ENCODE results near the gene IFNA13. TPM values are rescaled to one million over a fixed set of nuclear protein-coding genes. Genes with fewer than 3 reads are reported as not detected.
A peak's percentile ranks its signal among the peaks of the same experiment; 100 is the strongest.

IFNA13 gene
- total RNA-seq = not detected

DNA sequence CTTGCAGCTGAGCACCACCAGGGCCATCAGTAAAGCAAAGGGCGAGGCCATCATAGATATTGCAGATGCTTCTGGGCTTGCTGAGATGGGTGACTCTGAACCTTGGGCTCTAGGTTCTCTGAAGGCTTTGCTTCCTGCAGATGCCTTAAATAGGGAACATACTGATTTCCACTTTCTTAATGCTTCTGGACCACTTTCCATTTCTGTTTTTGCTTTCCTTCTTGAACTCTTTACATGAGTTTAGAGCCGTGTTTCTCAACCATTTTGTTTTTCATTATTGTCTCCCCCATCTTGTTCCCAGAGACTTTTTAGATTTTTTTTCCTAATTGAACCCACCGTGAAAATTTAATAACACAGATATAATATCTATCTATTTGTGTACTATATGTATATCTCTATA, at the start of gene IFNA13:
Gene IFNA13 (minus strand): TSS at position 101 of the 400 bp plus-strand sequence. CDS start 47 bp downstream, at position 54.
- Mint-ChIP-seq H3K27ac (no peak within 1 kb of the TSS), H3K9me3 (no peaks in the 10 kb centered on the region), H3K4me1 (ENCODE audit: low read depth) (no peaks in the 10 kb centered on the region), H3K27me3 (ENCODE audit: low read depth) (peaks cover 31% of the 10 kb centered on the region), H3K4me3 (no peak within 1 kb of the TSS), H3K36me3 (ENCODE audit: insufficient read depth in 2 of 2) (no peaks in the 10 kb centered on the region)
- ATAC-seq (replicated peaks in 1 of 2) (no peak), DNase-seq (no peak)

DNA sequence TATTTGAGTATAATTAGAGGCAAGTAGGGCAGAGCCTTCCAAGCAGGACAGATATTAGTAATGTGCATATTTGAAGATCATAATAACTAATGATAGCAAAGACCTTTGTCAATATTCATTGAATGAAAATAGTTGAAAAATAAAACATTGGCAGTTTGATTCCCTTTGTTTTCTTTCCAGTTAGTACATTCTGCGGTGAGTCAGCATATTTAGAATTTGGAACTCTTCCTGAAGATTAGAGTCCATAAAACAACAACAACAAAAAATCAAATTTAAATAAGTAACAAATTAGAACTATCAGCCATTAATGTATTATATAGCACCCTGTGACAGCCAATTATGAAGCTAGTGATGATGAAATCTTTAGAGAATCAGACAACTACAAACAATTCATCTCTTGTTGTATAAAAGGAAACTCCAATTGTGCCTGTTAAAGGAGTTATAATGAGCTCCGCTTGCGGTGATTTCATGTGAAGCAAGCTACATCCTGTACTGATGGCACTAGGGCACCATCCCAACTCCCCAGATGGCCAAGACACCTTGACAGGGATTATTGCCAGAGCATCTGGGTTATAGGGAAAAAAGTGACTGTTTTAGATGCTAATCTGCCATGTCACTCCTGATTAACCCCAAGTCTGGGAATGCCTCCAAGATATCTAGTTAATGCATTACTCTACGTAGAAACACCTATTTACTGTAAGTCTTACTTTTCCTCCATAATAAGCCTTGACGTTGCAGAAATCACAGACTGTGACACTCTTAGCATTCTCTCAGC, 47.8 kb upstream of the IFNA13 start:
- Mint-ChIP-seq H3K36me3 (ENCODE audit: insufficient read depth in 2 of 2) (no peaks in the 10 kb centered on the region), H3K4me1 (ENCODE audit: low read depth) (no peaks in the 10 kb centered on the region), H3K27ac (no peak overlapping the region), H3K9me3 (no peaks in the 10 kb centered on the region), H3K4me3 (no peak overlapping the region), H3K27me3 (ENCODE audit: low read depth) (peaks cover 25% of the 10 kb centered on the region)
- DNase-seq = no peak
- ATAC-seq (replicated peaks in 1 of 2) = no peak

DNA sequence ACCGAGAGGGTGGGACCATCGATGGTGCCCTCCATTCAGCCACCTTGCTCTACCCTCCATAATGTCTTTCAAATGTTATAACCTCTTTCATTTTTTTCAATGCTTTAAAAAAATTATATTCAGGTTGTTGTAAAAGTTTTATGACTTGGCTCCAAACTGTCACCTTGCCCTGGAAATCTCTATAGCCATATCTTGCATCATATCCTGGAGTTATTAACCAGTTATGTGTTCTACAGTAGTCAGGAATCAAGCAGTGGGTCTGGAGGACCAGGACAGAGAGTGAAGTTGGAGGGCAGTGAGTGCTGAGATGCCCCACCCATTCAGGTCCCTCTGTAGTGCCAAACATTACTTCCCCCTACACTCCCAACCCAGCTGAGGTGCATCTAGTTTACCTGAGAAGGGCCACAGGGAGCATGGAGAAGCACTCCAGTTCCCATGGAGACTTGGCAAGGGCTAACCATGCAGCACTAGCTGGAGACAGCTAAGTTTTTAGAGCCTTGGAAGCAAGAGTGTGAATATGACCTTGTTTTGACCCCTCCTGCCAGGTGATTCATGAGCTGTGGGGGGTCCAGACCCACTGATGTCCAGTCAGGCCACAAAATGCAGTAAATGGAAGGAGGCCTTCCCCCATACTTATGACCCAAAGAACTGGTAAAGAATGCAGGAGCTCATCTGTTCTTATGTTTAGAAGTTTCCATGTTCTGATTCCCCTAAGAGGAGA, 46.5 kb upstream of the IFNA13 start:
- Mint-ChIP-seq H3K4me1 (ENCODE audit: low read depth) (no peaks in the 10 kb centered on the region), H3K4me3 (no peak overlapping the region), H3K36me3 (ENCODE audit: insufficient read depth in 2 of 2) (no peaks in the 10 kb centered on the region), H3K9me3 (no peaks in the 10 kb centered on the region), H3K27me3 (ENCODE audit: low read depth) (peaks cover 32% of the 10 kb centered on the region), H3K27ac (no peak overlapping the region)
- ATAC-seq (replicated peaks in 1 of 2) (no peak), DNase-seq (no peak)

DNA sequence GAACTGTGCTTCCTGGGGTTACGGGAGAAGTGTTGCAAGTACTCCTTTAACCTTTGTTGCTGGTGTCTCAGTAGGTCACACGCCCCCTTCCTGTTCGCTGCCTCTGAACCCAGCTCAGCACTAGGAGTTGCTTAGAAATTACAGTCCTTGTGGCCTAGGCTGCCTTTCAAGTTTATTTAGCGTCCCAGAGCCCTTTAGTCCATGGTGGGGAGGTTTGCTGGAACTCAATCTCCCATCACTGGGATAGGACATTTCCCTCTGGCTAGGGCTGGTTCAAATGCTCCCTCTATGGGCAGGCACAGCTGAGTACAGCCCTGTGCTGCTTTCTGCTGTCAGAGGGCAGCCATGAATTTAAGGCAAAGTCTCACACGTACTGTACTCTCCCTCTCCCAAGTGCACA, 45.8 kb upstream of the IFNA13 start:
- no peaks in the 10 kb centered on the region for H3K36me3 Mint-ChIP-seq (ENCODE audit: insufficient read depth in 2 of 2)
- DNase-seq (peak in 1 of 2 donors; percentile 3), ATAC-seq (replicated peaks in 1 of 2) (peak in 1 of 2 donors; percentile 54)
- H3K27me3 Mint-ChIP-seq (ENCODE audit: low read depth) = peaks cover 32% of the 10 kb centered on the region
- H3K4me3 Mint-ChIP-seq = no peak overlapping the region
- H3K4me1 Mint-ChIP-seq (ENCODE audit: low read depth) = no peaks in the 10 kb centered on the region
- no peaks in the 10 kb centered on the region for H3K9me3 Mint-ChIP-seq
- no peak overlapping the region for H3K27ac Mint-ChIP-seq

DNA sequence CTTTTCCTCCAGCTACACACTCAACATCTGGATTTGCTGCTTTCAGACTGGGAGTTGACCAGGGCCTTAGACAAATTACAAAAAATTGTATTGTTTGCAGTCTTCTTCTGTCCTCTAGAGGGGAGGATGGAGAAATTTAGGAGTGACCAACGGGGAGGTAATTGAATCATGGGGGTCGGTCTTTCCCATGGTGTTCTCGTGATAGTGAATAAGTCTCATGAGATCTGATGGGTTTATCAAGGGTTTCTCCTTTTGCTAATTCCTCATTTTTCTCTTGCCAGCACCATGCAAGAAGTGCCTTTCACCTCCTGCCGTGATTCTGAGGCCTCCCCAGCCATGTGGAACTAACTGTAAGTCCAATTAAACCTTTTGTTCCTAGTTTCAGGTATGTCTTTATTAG, 45.3 kb upstream of the IFNA13 start:
- no peak overlapping the region for H3K27ac Mint-ChIP-seq
- DNase-seq (no peak), ATAC-seq (replicated peaks in 1 of 2) (no peak)
- H3K36me3 Mint-ChIP-seq (ENCODE audit: insufficient read depth in 2 of 2) = no peaks in the 10 kb centered on the region
- no peaks in the 10 kb centered on the region for H3K9me3 Mint-ChIP-seq
- peaks cover 32% of the 10 kb centered on the region for H3K27me3 Mint-ChIP-seq (ENCODE audit: low read depth)
- no peaks in the 10 kb centered on the region for H3K4me1 Mint-ChIP-seq (ENCODE audit: low read depth)
- no peak overlapping the region for H3K4me3 Mint-ChIP-seq

DNA sequence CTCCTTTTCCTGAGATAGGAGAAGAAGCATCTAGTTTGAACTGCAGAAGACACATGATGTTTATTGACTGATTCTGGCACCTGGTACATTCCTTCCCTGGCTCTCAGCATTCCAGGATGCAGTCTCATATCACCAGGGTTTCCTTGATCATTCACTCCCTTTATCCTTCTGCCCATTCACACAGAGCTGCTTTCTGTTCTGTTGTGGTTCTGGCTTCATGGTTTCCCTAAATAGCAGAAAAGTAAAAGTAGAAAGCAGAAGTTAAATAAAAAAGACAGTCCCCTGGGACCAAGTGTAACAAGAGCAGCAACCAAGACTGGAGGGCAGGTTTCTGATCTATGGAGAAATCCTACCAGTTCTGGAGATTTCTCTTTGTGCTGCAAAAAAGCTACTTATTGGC, 44.2 kb upstream of the IFNA13 start:
- H3K27ac Mint-ChIP-seq = no peak overlapping the region
- ATAC-seq (replicated peaks in 1 of 2) (no peak), DNase-seq (no peak)
- no peak overlapping the region for H3K4me3 Mint-ChIP-seq
- peaks cover 32% of the 10 kb centered on the region for H3K27me3 Mint-ChIP-seq (ENCODE audit: low read depth)
- H3K9me3 Mint-ChIP-seq = no peaks in the 10 kb centered on the region
- H3K4me1 Mint-ChIP-seq (ENCODE audit: low read depth) = no peaks in the 10 kb centered on the region
- no peaks in the 10 kb centered on the region for H3K36me3 Mint-ChIP-seq (ENCODE audit: insufficient read depth in 2 of 2)

DNA sequence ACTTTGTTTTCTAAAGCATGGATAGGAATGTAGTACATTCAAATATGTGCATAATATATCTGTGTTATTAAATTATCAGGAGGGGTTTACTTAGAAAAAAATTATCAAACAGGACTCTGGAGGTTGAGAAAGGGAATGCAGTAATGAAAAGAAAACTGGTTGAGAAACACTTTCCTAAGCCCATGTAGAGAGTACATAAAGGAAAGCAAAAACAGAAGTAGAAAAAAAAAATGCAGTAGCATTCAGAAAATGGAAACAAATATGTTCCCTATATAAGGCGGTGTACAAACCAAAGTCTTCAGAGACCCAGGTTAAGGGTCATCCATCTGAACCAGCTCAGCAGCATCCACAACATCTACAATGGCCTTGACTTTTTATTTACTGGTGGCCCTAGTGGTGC, 41.0 kb upstream of the IFNA13 start, which contains the start of gene IFNA8:
Gene IFNA8 (plus strand): TSS at position 301 of the 400 bp plus-strand sequence. CDS start 60 bp downstream, at position 361.
- no peak within 1 kb of the TSS for H3K4me3 Mint-ChIP-seq
- H3K27me3 Mint-ChIP-seq (ENCODE audit: low read depth) = peaks cover 29% of the 10 kb centered on the region
- no peaks in the 10 kb centered on the region for H3K4me1 Mint-ChIP-seq (ENCODE audit: low read depth)
- H3K27ac Mint-ChIP-seq = no peak within 1 kb of the TSS
- no peaks in the 10 kb centered on the region for H3K9me3 Mint-ChIP-seq
- no peak for DNase-seq
- H3K36me3 Mint-ChIP-seq (ENCODE audit: insufficient read depth in 2 of 2) = no peaks in the 10 kb centered on the region
- no peak for ATAC-seq (replicated peaks in 1 of 2)

DNA sequence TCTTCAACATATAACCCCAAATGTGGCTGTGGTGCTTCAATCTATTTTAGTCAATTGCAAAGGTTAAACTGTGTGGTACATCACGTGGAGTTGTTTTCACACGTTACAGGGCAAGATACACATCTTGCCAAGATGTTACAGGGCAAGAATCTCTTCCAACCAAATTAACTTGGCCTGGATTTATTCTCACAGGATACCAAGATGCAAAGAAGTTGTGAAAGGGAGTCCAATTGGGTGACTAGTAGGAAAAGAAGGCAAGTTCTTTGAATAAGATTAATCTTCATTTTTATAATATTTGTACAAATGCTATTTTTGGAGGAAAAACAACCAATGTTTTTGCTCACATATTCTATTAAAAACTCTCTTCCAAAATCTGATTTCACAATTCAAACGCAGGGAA, 36.3 kb upstream of the IFNA13 start:
- no peak overlapping the region for H3K27ac Mint-ChIP-seq
- H3K27me3 Mint-ChIP-seq (ENCODE audit: low read depth) = peaks cover 44% of the 10 kb centered on the region
- peaks cover 5% of the 10 kb centered on the region for H3K4me1 Mint-ChIP-seq (ENCODE audit: low read depth)

DNA sequence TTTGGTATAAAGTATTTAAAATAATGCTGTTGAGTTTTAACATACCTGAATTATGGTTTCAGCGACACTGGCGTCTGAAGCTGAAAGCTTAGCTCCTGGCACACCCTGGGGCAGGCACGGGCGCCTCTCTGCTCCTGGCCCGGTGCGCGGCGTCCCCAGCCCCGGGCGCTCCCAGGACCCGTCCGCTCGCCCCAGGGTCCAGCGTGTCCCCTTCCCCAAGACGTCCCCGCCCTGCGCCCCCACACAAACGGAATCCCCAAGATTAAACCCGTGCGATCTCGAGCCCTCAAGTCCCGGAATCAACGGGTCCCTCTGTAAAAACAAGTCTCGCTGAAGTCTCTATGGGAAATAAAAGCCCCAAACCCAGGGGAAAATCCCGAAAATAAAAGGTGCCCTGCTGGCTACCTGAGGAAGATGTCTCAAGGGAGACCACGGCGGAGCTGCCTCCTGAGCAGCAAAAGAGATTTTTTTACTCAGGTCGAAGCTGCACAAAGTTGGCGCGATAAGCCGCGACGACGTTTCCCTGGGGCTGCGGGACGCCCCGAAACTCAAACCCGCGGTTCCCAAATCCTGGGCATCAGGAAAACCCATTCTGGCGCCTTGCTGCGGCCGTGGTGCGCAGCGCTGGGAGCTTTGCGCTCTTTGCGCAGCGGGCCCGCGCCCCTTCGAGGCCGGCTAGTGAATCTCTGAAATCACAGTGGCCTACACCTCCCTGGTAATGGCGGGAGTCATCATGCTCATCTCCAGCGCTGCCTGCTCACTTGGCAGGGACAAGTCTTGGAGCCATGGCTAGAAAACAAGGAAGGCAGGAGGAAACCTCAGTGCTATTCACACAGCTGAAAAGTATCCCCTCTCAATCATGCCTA, 34.8 kb upstream of the IFNA13 start:
- Mint-ChIP-seq H3K4me1 (ENCODE audit: low read depth) (peaks cover 5% of the 10 kb centered on the region), H3K4me3 (peak overlapping the region; percentile 74 to 81), H3K27me3 (ENCODE audit: low read depth) (peaks cover 56% of the 10 kb centered on the region), H3K36me3 (ENCODE audit: insufficient read depth in 2 of 2) (no peaks in the 10 kb centered on the region), H3K27ac (no peak overlapping the region), H3K9me3 (no peaks in the 10 kb centered on the region)
- ATAC-seq (replicated peaks in 1 of 2) = peak; percentile 45 to 67
- peak; percentile 15 to 21 for DNase-seq

More for the DNA sequence above, 36.3 kb upstream of the IFNA13 start:
- ATAC-seq (replicated peaks in 1 of 2) = no peak
- no peak for DNase-seq
- Mint-ChIP-seq H3K4me3 (no peak overlapping the region), H3K9me3 (no peaks in the 10 kb centered on the region), H3K36me3 (ENCODE audit: insufficient read depth in 2 of 2) (no peaks in the 10 kb centered on the region)

DNA sequence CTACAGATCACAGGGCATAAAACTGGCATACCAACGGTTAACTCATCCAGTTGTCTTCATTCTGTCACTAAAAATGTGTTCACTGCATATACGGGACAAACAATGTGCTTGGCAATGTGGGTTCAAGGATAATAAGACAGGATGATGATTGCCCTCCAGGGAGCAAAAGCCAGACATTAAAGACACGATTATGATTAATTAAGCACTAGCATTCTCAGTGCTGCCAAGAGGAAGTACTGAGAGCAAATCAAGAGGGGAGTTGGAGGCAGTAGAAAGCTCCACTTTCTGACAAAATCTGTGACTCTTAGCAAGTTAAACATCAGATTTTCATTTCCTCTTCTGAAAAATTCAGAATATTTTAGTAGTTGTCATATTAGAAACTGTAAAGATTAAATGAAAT, 32.1 kb upstream of the IFNA13 start:
- H3K27ac Mint-ChIP-seq = no peak overlapping the region
- ATAC-seq (replicated peaks in 1 of 2) (no peak), DNase-seq (no peak)
- H3K36me3 Mint-ChIP-seq (ENCODE audit: insufficient read depth in 2 of 2) = no peaks in the 10 kb centered on the region
- peaks cover 76% of the 10 kb centered on the region for H3K27me3 Mint-ChIP-seq (ENCODE audit: low read depth)
- peaks cover 14% of the 10 kb centered on the region for H3K4me1 Mint-ChIP-seq (ENCODE audit: low read depth)
- no peak overlapping the region for H3K4me3 Mint-ChIP-seq
- no peaks in the 10 kb centered on the region for H3K9me3 Mint-ChIP-seq

DNA sequence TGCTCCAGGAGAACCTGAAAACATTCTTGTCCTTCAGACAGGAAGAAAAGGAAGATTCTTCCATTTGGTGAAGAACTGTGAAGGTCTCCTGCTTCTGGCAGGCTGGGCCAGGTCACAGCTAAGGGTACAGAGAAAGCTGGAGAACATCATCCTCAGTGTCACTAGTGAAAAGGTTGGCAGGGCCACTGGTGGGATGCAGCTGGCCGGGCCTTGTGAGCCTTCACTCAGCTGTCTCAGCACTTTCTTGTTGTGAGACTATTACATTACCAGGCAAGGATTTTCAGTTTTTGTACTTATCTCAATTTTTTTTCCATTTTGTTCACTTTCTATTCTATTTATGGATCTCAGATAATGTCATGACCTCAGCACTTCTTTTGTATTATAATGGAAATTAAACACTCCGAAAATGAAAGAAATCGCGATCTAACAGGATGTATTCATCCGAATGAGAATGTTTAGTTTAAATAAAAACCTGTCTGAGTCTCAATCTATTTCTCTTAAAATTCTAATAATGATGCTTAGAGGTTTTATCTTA, 31.2 kb upstream of the IFNA13 start:
- Mint-ChIP-seq H3K4me3 (no peak overlapping the region), H3K4me1 (ENCODE audit: low read depth) (peaks cover 14% of the 10 kb centered on the region), H3K9me3 (no peaks in the 10 kb centered on the region), H3K27ac (no peak overlapping the region), H3K27me3 (ENCODE audit: low read depth) (peaks cover 70% of the 10 kb centered on the region), H3K36me3 (ENCODE audit: insufficient read depth in 2 of 2) (no peaks in the 10 kb centered on the region)
- DNase-seq (no peak), ATAC-seq (replicated peaks in 1 of 2) (no peak)

DNA sequence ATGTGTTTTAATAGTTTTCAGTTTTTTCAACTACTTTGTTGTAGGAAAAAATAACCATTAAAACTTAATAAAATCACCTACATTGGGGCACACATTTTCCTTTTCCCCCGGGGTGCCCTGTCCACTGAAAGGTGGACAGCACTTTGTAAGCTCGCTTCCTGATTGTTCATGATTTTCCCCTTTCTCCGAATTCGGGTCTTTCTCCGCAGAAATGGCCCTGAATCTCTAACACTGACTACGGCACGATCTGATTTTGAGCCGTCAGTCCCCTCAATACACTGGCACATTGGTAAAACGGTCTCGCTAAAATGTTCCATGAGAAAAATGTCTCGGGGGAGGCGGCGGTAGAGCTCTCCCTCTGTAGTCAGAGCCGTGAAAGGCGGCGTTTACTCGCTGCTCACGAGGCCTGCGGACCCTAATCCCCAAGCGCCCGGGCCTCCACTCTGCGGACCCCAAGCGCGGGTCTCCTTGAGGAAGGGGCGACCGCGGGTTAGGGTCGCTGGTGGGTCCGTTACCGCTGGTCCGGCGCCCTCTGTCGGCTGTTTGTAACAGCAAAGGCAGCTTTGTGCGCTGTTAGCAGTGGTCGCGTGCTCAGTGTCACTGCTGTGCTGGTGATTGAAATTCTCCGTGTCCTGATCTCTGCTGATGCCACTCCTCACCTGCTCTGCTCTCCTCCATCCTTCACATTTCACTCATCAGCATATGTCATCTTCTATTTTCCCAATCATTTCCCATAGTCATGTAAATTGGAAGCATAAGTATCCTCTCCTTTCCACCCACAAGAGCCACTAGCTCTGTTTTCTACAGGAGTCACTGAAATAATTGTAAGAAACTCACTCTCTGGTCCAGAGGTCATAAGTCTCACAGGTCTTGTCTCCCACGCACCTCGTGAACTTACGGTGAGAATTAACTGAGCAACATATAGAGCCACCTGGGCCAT, 28.2 kb upstream of the IFNA13 start:
- ATAC-seq (replicated peaks in 1 of 2) (peak; percentile 85 to 87), DNase-seq (peak; percentile 59 to 71)
- Mint-ChIP-seq H3K4me3 (peak overlapping the region; percentile 70 to 79), H3K9me3 (no peaks in the 10 kb centered on the region), H3K27ac (no peak overlapping the region), H3K36me3 (ENCODE audit: insufficient read depth in 2 of 2) (no peaks in the 10 kb centered on the region), H3K27me3 (ENCODE audit: low read depth) (peaks cover 72% of the 10 kb centered on the region), H3K4me1 (ENCODE audit: low read depth) (peaks cover 9% of the 10 kb centered on the region)

Measured in activated T-cell treated with anti-CD3 and anti-CD28 coated beads, Interleukin-2, amount 50 U/mL, for 72 hours (primary cell).